Activated naive CD8-positive, alpha-beta T cell treated with anti-CD3 and anti-CD28 coated beads, Interleukin-2, amount 50 U/mL, for 24 hours (primary cell): ENCODE data around the gene CSAG2.
"Not testable (repeated sequence)": the region's sequence is repeated elsewhere in the genome, so short reads cannot be mapped to it uniquely, and the experiment has no call there.

Experiments used
- ATAC-seq: fragments of 150-1000 bp; cut with Tn5 transposase; one replicate; pipeline ENCODE4 v1.10.0; 2021
- DNase-seq: peaks from one replicate; pipeline ENCODE4 v3.0.0; 2021
- H3K27ac Mint-ChIP-seq: one replicate; pipeline ENCODE4 v1.8.0; 2021; ENCODE audit warnings: mild to moderate bottlenecking, mixed read lengths
- H3K27me3 Mint-ChIP-seq: one replicate; pipeline ENCODE4 v1.8.0; 2021; ENCODE audit warnings: mixed read lengths
- H3K36me3 Mint-ChIP-seq: one replicate; pipeline ENCODE4 v1.8.0; 2021; ENCODE audit warnings: low read depth, mixed read lengths
- H3K4me1 Mint-ChIP-seq: one replicate; pipeline ENCODE4 v1.8.0; 2021; ENCODE audit warnings: mixed read lengths
- H3K4me3 Mint-ChIP-seq: one replicate; pipeline ENCODE4 v1.8.0; 2021; ENCODE audit warnings: mild to moderate bottlenecking, moderate library complexity, mixed read lengths
- H3K9me3 Mint-ChIP-seq: one replicate; pipeline ENCODE4 v1.8.0; 2021; ENCODE audit warnings: mixed read lengths

CSAG2 gene, protein sequence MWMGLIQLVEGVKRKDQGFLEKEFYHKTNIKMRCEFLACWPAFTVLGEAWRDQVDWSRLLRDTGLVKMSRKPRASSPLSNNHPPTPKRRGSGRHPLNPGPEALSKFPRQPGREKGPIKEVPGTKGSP

GRCh38 chrX:152709173-152709572, at the start of gene CSAG2:
TSS of gene CSAG2 (minus strand) at chrX:152709273. CDS start at chrX:152709112, 161 bp downstream.
- H3K9me3 Mint-ChIP-seq, H3K4me3 Mint-ChIP-seq, H3K27me3 Mint-ChIP-seq, DNase-seq, H3K36me3 Mint-ChIP-seq, H3K4me1 Mint-ChIP-seq, ATAC-seq, H3K27ac Mint-ChIP-seq: not testable (repeated sequence)

DNA sequence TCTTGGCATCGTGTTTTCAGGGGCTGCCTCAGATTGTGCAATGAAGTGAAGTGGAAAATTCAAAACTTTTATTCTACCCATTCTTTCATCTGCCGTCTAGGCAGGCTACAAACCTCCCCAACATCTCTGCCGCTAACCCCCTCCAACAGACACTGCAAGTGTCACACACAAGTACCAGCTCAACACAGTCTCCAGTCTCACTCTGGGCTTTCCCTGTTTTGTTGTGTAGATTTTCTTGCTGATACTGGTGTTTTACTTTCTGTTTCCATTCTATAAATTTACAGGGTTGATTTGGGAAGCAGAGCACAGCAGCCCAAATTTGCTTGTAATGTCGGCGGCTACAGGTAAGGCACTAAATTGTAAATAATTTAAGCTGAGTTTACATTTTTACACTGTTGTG, 45.8 kb upstream of the CSAG2 start:
- not testable (repeated sequence) for H3K9me3 Mint-ChIP-seq, H3K27ac Mint-ChIP-seq, H3K27me3 Mint-ChIP-seq, H3K4me1 Mint-ChIP-seq, ATAC-seq, H3K4me3 Mint-ChIP-seq, H3K36me3 Mint-ChIP-seq, DNase-seq

DNA sequence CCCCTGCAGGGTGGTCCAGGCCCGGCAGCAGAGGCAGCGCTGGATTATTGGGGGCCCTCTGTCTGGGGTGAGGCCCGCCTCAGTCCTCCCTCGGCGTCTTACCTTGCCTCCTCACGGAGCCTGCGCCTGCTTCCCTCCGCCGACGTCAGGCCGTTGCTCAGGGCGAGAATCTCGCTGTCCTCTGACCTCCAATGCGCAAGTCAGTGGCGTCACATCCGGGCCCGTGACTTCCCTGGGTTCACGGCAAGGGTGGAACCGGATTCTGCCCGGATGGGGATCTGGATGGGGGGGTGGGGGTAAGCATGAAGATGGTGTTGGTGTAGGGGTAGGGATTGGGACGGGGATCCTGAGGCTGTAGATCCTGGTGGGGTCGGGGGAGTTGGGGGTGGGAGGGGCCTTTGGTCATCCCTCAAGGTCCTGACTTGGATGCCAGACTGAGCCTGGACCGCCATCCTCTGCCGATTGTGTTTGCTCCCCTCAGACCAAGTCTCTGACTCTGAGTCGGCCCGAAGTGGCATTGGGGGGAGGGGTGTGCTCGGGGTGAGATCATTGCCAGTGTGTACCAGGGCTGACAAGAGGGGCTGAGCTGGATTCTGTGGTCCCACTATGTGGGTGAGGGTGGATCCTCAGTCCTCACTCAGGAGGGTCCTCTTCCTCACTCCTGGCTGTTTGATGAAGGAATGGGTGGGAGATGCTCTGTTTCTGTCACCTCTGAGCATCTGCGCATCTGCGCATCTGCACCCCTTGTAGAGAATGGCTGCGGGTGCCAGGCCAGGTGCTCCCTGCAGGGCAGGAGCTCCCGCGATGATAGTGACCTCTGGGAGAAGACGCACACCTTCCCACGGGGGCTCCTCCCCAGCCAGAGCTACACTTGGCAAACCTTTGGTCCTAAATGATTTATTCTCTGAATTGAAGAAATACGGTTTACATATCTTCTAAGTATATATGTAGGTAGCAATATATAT, 44.9 kb upstream of the CSAG2 start, which contains the start of gene MAGEA2:
TSS of gene MAGEA2 (minus strand) at position 157 of the 965 bp plus-strand sequence. CDS start 2,479 bp downstream, outside the sequence.
- H3K4me3 Mint-ChIP-seq, H3K36me3 Mint-ChIP-seq, H3K9me3 Mint-ChIP-seq, ATAC-seq, H3K27ac Mint-ChIP-seq, DNase-seq, H3K27me3 Mint-ChIP-seq, H3K4me1 Mint-ChIP-seq: not testable (repeated sequence)

DNA sequence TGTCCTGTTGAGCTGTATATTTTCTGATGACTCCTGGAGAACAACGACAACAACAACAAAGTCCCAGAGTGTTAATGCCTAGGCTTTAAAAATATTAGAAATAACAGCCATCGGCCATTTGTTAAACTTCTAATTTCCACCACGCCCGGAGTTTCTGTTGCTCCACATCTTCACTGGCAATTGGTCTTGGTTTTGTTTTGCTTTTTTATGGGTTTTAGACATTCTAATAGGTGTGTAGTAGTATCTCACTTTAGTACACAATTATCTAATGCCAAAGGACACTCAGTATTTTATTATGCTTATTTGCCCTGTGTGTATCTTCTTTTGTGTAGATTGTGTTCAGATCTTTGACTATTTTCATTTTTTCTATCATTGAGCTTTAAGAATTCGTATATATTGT, 29.5 kb upstream of the CSAG2 start:
- H3K27me3 Mint-ChIP-seq, result no peaks in the 10 kb centered on the region

DNA sequence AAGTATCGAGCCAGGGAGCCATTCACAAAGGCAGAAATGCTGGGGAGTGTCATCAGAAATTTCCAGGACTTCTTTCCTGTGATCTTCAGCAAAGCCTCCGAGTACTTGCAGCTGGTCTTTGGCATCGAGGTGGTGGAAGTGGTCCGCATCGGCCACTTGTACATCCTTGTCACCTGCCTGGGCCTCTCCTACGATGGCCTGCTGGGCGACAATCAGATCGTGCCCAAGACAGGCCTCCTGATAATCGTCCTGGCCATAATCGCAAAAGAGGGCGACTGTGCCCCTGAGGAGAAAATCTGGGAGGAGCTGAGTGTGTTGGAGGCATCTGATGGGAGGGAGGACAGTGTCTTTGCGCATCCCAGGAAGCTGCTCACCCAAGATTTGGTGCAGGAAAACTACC, 27.5 kb upstream of the CSAG2 start:
- not testable (repeated sequence) for H3K27ac Mint-ChIP-seq, H3K4me3 Mint-ChIP-seq, ATAC-seq, H3K27me3 Mint-ChIP-seq, DNase-seq, H3K4me1 Mint-ChIP-seq, H3K9me3 Mint-ChIP-seq, H3K36me3 Mint-ChIP-seq

More for the DNA sequence above, 29.5 kb upstream of the CSAG2 start:
- Mint-ChIP-seq H3K27ac (no peak overlapping the region), H3K4me3 (no peak overlapping the region), H3K36me3 (no peaks in the 10 kb centered on the region), H3K4me1 (no peaks in the 10 kb centered on the region), H3K9me3 (no peaks in the 10 kb centered on the region)
- DNase-seq (no peak), ATAC-seq (no peak)

DNA sequence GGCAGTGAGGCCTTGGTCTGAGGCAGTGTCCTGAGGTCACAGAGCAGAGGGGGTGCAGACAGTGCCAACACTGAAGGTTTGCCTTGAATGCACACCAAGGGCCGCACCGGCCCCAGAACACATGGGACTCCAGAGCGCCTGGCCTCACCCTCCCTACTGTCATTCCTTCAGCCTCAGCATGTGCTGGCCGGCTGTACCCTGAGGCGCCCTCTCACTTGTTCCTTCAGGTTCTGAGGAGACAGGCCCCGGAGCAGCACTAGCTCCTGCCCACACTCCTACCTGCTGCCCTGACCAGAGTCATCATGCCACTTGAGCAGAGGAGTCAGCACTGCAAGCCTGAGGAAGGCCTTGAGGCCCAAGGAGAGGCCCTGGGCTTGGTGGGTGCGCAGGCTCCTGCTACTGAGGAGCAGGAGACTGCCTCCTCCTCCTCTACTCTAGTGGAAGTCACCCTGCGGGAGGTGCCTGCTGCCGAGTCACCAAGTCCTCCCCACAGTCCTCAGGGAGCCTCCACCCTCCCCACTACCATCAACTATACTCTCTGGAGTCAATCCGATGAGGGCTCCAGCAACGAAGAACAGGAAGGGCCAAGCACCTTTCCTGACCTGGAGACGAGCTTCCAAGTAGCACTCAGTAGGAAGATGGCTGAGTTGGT, 26.9 kb upstream of the CSAG2 start:
- H3K4me3 Mint-ChIP-seq, result no peak overlapping the region
- H3K27me3 Mint-ChIP-seq, result no peaks in the 10 kb centered on the region
- no peaks in the 10 kb centered on the region for H3K9me3 Mint-ChIP-seq
- H3K27ac Mint-ChIP-seq, result no peak overlapping the region
- H3K4me1 Mint-ChIP-seq, result no peaks in the 10 kb centered on the region
- H3K36me3 Mint-ChIP-seq, result no peaks in the 10 kb centered on the region
- DNase-seq, result no peak
- ATAC-seq, result no peak

- H3K9me3 Mint-ChIP-seq, result no peaks in the 10 kb centered on the region
- no peaks in the 10 kb centered on the region for H3K27me3 Mint-ChIP-seq
Measured at GRCh38 chrX:152735101-152735500, 26.0 kb upstream of the CSAG2 start.

DNA sequence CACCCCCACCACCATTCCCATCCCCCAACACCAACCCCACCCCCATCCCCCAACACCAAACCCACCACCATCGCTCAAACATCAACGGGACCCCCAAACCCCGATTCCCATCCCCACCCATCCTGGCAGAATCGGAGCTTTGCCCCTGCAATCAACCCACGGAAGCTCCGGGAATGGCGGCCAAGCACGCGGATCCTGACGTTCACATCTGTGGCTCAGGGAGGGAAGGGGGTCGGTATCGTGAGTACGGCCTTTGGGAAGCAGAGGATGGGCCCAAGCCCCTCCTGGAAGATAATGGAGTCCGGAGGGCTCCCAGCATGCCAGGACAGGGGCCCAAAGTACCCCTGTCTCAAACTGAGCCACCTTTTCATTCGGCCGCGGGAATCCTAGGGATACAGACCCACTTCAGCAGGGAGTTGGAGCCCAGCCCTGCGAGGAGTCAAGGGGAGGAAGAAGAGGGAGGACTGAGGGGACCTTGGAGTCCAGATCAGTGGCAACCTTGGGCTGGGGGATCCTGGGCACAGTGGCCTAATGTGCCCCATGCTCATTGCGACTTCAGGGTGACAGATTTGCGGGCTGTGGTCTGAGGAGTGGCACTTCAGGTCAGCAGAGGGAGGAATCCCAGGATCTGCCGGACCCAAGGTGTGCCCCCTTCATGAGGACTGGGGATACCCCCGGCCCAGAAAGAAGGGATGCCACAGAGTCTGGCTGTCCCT, 25.2 kb upstream of the CSAG2 start:
- H3K4me3 Mint-ChIP-seq, H3K27ac Mint-ChIP-seq, H3K4me1 Mint-ChIP-seq, H3K36me3 Mint-ChIP-seq, H3K27me3 Mint-ChIP-seq, ATAC-seq, DNase-seq, H3K9me3 Mint-ChIP-seq: not testable (repeated sequence)

More at GRCh38 chrX:152735101-152735500, 26.0 kb upstream of the CSAG2 start:
- ATAC-seq (no peak), DNase-seq (no peak)
- Mint-ChIP-seq H3K27ac (no peak overlapping the region), H3K4me3 (no peak overlapping the region), H3K4me1 (no peaks in the 10 kb centered on the region), H3K36me3 (no peaks in the 10 kb centered on the region)

- DNase-seq, result no peak
- no peak within 1 kb of the TSS for H3K27ac Mint-ChIP-seq
- H3K4me1 Mint-ChIP-seq, result no peaks in the 10 kb centered on the region
- peaks cover 3% of the 10 kb centered on the region for H3K27me3 Mint-ChIP-seq
- H3K4me3 Mint-ChIP-seq, result no peak within 1 kb of the TSS
- no peak for ATAC-seq
- no peaks in the 10 kb centered on the region for H3K9me3 Mint-ChIP-seq
- no peaks in the 10 kb centered on the region for H3K36me3 Mint-ChIP-seq
Measured at GRCh38 chrX:152733261-152733975, 24.3 kb upstream of the CSAG2 start, which contains the start of the genes CSAG1 and MAGEA12. TSS of gene CSAG1 (minus strand) at chrX:152733721. CDS start at chrX:152732460, 1,261 bp downstream. TSS of gene MAGEA12 (plus strand) at chrX:152733757. CDS start at chrX:152736162, 2,405 bp downstream.

- ATAC-seq (no peak), DNase-seq (no peak)
- H3K27me3 Mint-ChIP-seq, result peaks cover 3% of the 10 kb centered on the region
- no peaks in the 10 kb centered on the region for H3K9me3 Mint-ChIP-seq
- no peak overlapping the region for H3K27ac Mint-ChIP-seq
- no peaks in the 10 kb centered on the region for H3K4me1 Mint-ChIP-seq
- no peak overlapping the region for H3K4me3 Mint-ChIP-seq
- no peaks in the 10 kb centered on the region for H3K36me3 Mint-ChIP-seq
Measured at GRCh38 chrX:152725409-152725808, 16.3 kb upstream of the CSAG2 start.

GRCh38 chrX:152713815-152714787, 5.0 kb upstream of the CSAG2 start, which contains the start of gene MAGEA2B:
TSS of gene MAGEA2B (plus strand) at chrX:152714628. CDS start at chrX:152717107, 2,479 bp downstream.
- H3K36me3 Mint-ChIP-seq, H3K27ac Mint-ChIP-seq, H3K4me3 Mint-ChIP-seq, DNase-seq, H3K9me3 Mint-ChIP-seq, ATAC-seq, H3K27me3 Mint-ChIP-seq, H3K4me1 Mint-ChIP-seq: not testable (repeated sequence)

- DNase-seq, ATAC-seq, H3K27me3 Mint-ChIP-seq, H3K9me3 Mint-ChIP-seq, H3K4me3 Mint-ChIP-seq, H3K36me3 Mint-ChIP-seq, H3K4me1 Mint-ChIP-seq, H3K27ac Mint-ChIP-seq: not testable (repeated sequence)
Measured at GRCh38 chrX:152713195-152713594, 4.1 kb upstream of the CSAG2 start.

DNA sequence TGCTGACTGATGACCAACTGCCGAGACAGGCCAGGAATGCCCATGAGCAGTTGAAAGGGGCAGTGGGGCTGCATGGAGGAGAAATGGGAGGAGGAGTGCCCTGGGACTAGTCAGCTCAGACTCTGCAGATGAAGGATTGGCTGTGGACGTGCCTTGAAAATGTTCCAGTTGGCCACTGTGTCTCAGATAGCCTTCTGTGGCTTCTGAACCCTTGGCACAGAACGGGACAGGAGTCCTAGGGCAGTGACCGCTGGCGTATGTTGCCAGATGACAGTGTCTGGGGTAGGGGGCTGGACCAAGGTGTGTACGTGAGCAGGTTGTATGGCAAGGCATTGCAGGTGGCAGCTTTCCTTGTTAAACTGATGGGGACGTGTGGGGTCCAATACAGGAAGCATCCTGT, 2.6 kb downstream of the CSAG2 start:
- H3K27me3 Mint-ChIP-seq, ATAC-seq, H3K9me3 Mint-ChIP-seq, H3K4me1 Mint-ChIP-seq, H3K4me3 Mint-ChIP-seq, DNase-seq, H3K27ac Mint-ChIP-seq, H3K36me3 Mint-ChIP-seq: not testable (repeated sequence)
